ENCODE measurements around the gene ICA1. TPM values are rescaled to one million over a fixed set of nuclear protein-coding genes. Genes with fewer than 3 reads are reported as not detected.
"Not testable (repeated sequence)": the region's sequence is repeated elsewhere in the genome, so short reads cannot be mapped to it uniquely, and the experiment has no call there.

ICA1 gene
- total RNA-seq, 1 donor, result 2.2 TPM

DNA sequence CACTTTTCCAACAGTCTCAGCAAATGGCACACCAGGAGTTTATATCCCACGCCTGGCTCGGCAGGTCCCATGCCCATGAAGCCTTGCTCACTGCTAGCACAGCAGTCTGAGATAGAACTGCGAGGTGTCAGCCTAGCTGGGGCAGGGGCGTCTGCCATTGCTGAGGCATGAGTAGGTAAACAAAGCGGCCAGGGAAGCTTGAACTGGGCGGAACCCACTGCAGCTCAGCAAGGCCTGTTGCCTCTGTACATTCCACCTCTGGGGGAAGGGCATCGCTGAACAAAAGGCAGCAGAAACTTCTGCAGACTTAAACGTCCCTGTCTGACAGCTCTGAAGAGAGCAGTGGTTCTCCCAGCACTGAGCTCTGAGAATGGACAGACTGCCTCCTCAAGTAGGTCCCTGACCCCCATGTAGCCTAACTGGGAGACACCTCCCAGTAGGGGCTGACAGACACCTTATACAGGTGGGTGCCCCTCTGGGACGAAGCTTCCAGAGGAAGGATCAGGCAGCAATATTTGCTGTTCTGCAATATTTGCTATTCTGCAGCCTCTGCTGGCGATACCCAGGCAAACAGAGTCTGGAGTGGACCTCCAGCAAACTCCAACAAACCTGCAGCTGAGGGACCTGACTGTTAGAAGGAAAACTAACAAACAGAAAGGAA lies 22.1 kb downstream of the ICA1 start:
- not testable (repeated sequence) for H3K4me2 ChIP-seq (ENCODE audit: insufficient read depth, low read length); H3K4me1 ChIP-seq (ENCODE audit: insufficient read depth, low read length); H3K9me3 ChIP-seq (ENCODE audit: low read depth, low read length); H2AFZ ChIP-seq (ENCODE audit: low read length); H3K4me3 ChIP-seq (ENCODE audit: insufficient read depth, low read length); H3K36me3 ChIP-seq (ENCODE audit: insufficient read depth, low read length); DNase-seq (ENCODE audit: insufficient read length, low spot score, missing footprints); H3K27ac ChIP-seq (ENCODE audit: low read depth, low read length); H3K27me3 ChIP-seq (ENCODE audit: insufficient read depth, low read length); H3K79me2 ChIP-seq (ENCODE audit: insufficient read depth, low read length); H4K20me1 ChIP-seq (ENCODE audit: insufficient read depth, low read length)

DNA sequence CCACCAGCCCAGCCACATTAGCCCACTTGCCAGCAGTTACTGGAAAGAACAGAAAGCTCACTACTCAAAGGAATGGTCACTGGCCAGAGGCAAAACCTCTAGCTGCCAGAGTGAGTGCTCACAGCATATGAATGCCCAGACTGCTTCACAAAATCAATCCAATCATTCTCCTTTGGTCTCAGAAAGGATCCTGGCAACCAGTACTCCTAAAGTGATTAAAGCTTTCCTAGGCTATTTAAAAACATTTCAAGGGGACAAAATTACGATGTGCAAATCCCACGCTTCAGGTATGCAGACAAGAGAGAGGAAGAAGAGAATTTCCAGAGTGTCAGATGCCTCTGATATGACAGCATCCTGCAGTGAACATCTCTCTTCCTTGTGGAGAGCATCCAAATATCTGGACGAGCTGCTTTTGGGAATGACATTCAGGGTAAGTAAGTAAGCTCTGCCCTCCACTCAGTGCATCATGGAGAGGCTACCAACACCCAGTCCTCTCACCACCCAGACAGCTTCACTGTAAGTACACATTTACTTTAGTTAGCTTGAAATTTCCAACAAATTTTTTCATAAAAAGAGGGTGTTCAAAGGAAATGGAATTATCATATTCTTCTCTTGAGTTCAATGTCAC lies 25.1 kb downstream of the ICA1 start:
- H3K79me2 ChIP-seq (ENCODE audit: insufficient read depth, low read length), result no peaks in the 10 kb centered on the region
- peak; percentile 18 for DNase-seq (ENCODE audit: insufficient read length, low spot score, missing footprints)
- H2AFZ ChIP-seq (ENCODE audit: low read length), result no peak overlapping the region
- H3K4me3 ChIP-seq (ENCODE audit: insufficient read depth, low read length), result no peak overlapping the region
- H3K27ac ChIP-seq (ENCODE audit: low read depth, low read length), result no peak overlapping the region
- no peaks in the 10 kb centered on the region for H3K36me3 ChIP-seq (ENCODE audit: insufficient read depth, low read length)
- H3K9me3 ChIP-seq (ENCODE audit: low read depth, low read length), result no peaks in the 10 kb centered on the region
- H4K20me1 ChIP-seq (ENCODE audit: insufficient read depth, low read length), result no peaks in the 10 kb centered on the region
- H3K4me2 ChIP-seq (ENCODE audit: insufficient read depth, low read length), result no peak overlapping the region
- TF ChIP-seq CTCF (IDR thresholded peaks at IDR 0.05; ENCODE audit: extremely low read depth, low read depth, low read length), result no peak
- no peaks in the 10 kb centered on the region for H3K27me3 ChIP-seq (ENCODE audit: insufficient read depth, low read length)
- no peaks in the 10 kb centered on the region for H3K4me1 ChIP-seq (ENCODE audit: insufficient read depth, low read length)

- no peaks in the 10 kb centered on the region for H3K36me3 ChIP-seq (ENCODE audit: insufficient read depth, low read length)
- no peak overlapping the region for H3K4me3 ChIP-seq (ENCODE audit: insufficient read depth, low read length)
- no peak overlapping the region for H3K27ac ChIP-seq (ENCODE audit: low read depth, low read length)
- TF ChIP-seq CTCF (IDR thresholded peaks at IDR 0.05; ENCODE audit: extremely low read depth, low read depth, low read length), result no peak
- no peaks in the 10 kb centered on the region for H3K9me3 ChIP-seq (ENCODE audit: low read depth, low read length)
- H4K20me1 ChIP-seq (ENCODE audit: insufficient read depth, low read length), result no peaks in the 10 kb centered on the region
- H3K79me2 ChIP-seq (ENCODE audit: insufficient read depth, low read length), result no peaks in the 10 kb centered on the region
- H3K4me1 ChIP-seq (ENCODE audit: insufficient read depth, low read length), result no peaks in the 10 kb centered on the region
- H3K4me2 ChIP-seq (ENCODE audit: insufficient read depth, low read length), result no peak overlapping the region
- no peaks in the 10 kb centered on the region for H3K27me3 ChIP-seq (ENCODE audit: insufficient read depth, low read length)
- H2AFZ ChIP-seq (ENCODE audit: low read length), result no peak overlapping the region
- DNase-seq (ENCODE audit: insufficient read length, low spot score, missing footprints), result no peak
Measured at GRCh38 chr7:8232999-8233847, 28.7 kb downstream of the ICA1 start.

GRCh38 chr7:8229927-8230326 lies 32.0 kb downstream of the ICA1 start:
- H3K9me3 ChIP-seq (ENCODE audit: low read depth, low read length), result no peaks in the 10 kb centered on the region

More at GRCh38 chr7:8229927-8230326, 32.0 kb downstream of the ICA1 start:
- no peak for DNase-seq (ENCODE audit: insufficient read length, low spot score, missing footprints)
- no peaks in the 10 kb centered on the region for H3K4me1 ChIP-seq (ENCODE audit: insufficient read depth, low read length)
- H3K4me3 ChIP-seq (ENCODE audit: insufficient read depth, low read length), result no peak overlapping the region
- TF ChIP-seq CTCF (IDR thresholded peaks at IDR 0.05; ENCODE audit: extremely low read depth, low read depth, low read length), result no peak
- no peaks in the 10 kb centered on the region for H3K27me3 ChIP-seq (ENCODE audit: insufficient read depth, low read length)
- no peaks in the 10 kb centered on the region for H3K79me2 ChIP-seq (ENCODE audit: insufficient read depth, low read length)
- H3K36me3 ChIP-seq (ENCODE audit: insufficient read depth, low read length), result no peaks in the 10 kb centered on the region
- no peak overlapping the region for H3K27ac ChIP-seq (ENCODE audit: low read depth, low read length)
- H2AFZ ChIP-seq (ENCODE audit: low read length), result no peak overlapping the region
- no peak overlapping the region for H3K4me2 ChIP-seq (ENCODE audit: insufficient read depth, low read length)
- no peaks in the 10 kb centered on the region for H4K20me1 ChIP-seq (ENCODE audit: insufficient read depth, low read length)
